Parathyroid adenoma (tissue), 2 donors: Measurements from ENCODE around the gene LRRC8E.

Experiments
- H2AFZ ChIP-seq: fragments of 300-600 bp; sonication (generic); one replicate; pipeline ENCODE4 v1.7.0; 2017; ENCODE audit warnings: antibody characterized with exemption, mild to moderate bottlenecking
- H3K27ac ChIP-seq: fragments of 300-600 bp; sonication (generic); one replicate; pipeline ENCODE4 v1.7.0; 2017
- H3K27me3 ChIP-seq: fragments of 300-600 bp; sonication (generic); one replicate; pipeline ENCODE4 v1.7.0; 2017; ENCODE audit warnings: low read length; ENCODE audit not compliant: control insufficient read depth, insufficient read depth
- H3K36me3 ChIP-seq: fragments of 300-600 bp; sonication (generic); one replicate; pipeline ENCODE4 v1.7.0; 2017; ENCODE audit warnings: low read length; ENCODE audit not compliant: control insufficient read depth, insufficient read depth
- H3K4me1 ChIP-seq: fragments of 300-600 bp; sonication (generic); one replicate; pipeline ENCODE4 v1.7.0; 2017; ENCODE audit warnings: control low read depth
- H3K4me2 ChIP-seq: fragments of 300-600 bp; sonication (generic); one replicate; pipeline ENCODE4 v1.7.0; 2017; ENCODE audit warnings: low read length
- H3K4me3 ChIP-seq: fragments of 300-600 bp; sonication (generic); one replicate; pipeline ENCODE4 v1.7.0; 2017; ENCODE audit warnings: low read depth, low read length
- H3K79me2 ChIP-seq: fragments of 300-600 bp; sonication (generic); one replicate; pipeline ENCODE4 v1.7.0; 2017; ENCODE audit warnings: control low read depth
- H3K9ac ChIP-seq: fragments of 300-600 bp; sonication (generic); one replicate; pipeline ENCODE4 v1.7.0; 2017; ENCODE audit warnings: mild to moderate bottlenecking
- H3K9me3 ChIP-seq: fragments of 300-600 bp; sonication (generic); one replicate; pipeline ENCODE4 v1.7.0; 2017; ENCODE audit warnings: low read length; ENCODE audit not compliant: control insufficient read depth
- CTCF ChIP-seq: fragments of 300-600 bp; sonication (generic); IDR thresholded peaks from one replicate; pipeline ENCODE4 v1.7.0; 2017; ENCODE audit warnings: antibody characterized with exemption, mild to moderate bottlenecking
- donor health status: primary hyperparathyroidism.

LRRC8E gene

DNA sequence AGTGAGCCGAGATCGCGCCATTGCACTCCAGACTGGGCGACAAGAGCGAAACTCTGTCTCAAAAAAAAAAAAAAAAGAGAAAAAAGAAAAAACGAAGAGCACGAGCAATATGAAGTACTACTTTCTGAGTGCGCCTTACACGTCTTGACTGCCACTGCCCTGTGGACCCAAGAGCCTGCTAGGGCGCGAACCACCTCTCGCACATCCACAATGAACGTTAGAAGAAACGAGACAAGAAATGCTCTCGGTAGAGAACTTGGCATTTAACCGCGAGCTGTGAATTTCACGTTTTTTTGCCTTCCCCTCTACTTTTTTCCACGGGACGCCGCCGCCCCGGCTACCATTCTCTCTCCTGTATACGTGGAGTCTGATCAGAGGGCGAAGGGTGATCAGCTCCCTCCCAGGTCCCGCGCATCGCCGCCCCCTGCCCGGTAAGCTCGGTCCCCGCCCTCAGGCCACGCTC lies 54.7 kb downstream of the LRRC8E start:
- TF ChIP-seq CTCF, result no peak
- peak overlapping the region; percentile 90 for H3K27ac ChIP-seq
- peaks cover 23% of the 10 kb centered on the region for H3K79me2 ChIP-seq

DNA sequence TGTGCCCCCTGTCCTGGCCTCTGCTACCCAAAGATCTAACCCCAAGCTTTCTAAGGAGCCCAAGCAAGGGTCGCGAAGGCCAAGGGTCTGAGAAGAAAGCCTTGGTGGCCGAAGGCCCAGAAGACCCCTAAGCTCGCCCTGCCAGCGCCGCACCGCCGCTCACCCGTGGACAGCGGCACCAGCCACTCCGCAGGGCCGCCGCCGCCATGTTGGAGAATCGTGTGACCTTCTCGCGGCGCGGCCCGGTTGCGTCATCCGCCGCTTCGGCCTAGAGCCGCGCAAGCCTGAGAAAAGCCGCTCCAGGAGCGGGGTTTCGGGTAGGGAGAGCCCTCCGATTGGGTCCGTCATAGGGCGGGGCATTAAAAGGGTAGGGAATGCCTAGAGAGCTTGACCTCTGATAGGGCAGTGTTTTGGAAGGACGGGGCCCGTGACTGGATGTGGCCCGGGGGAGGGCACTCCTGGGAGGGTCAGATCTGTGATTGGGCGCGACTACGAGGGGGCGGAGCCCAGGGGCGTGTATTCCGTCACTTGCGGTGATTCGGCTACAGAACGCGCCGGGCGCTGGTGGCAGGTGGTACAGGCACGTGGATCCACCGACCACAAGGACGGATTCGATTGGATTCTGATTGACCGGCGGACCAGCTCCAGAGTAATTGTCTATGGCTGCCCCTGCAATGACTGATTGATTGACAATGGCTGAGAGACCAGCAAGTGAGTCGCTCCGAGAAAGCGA lies 55.3 kb downstream of the LRRC8E start, which contains the start of gene TIMM44:
Gene TIMM44 (minus strand): TSS at position 223 of the 733 bp plus-strand sequence. CDS start 15 bp downstream, at position 208.
- H3K79me2 ChIP-seq, result peaks cover 23% of the 10 kb centered on the region
- peak within 1 kb of the TSS; percentile 99 for H3K4me3 ChIP-seq
- no peak for TF ChIP-seq CTCF
- H3K27ac ChIP-seq, result peak within 1 kb of the TSS; percentile 90
- peak within 1 kb of the TSS; percentile 96 for H3K9ac ChIP-seq
- no peaks in the 10 kb centered on the region for H3K27me3 ChIP-seq
- H3K4me1 ChIP-seq, result no peaks in the 10 kb centered on the region
- peak within 1 kb of the TSS; percentile 100 for H3K4me2 ChIP-seq
- no peaks in the 10 kb centered on the region for H3K9me3 ChIP-seq
- no peaks in the 10 kb centered on the region for H3K36me3 ChIP-seq
- peak within 1 kb of the TSS; percentile 99 for H2AFZ ChIP-seq

More for the DNA sequence above, 54.7 kb downstream of the LRRC8E start:
- Histone ChIP-seq H3K4me1 (no peaks in the 10 kb centered on the region), H3K27me3 (no peaks in the 10 kb centered on the region), H3K36me3 (no peaks in the 10 kb centered on the region), H3K4me2 (peak overlapping the region; percentile 100), H3K9ac (peak overlapping the region; percentile 96), H3K4me3 (peak overlapping the region; percentile 99), H2AFZ (peak overlapping the region; percentile 99), H3K9me3 (no peaks in the 10 kb centered on the region)

GRCh38 chr19:7944177-7944761 lies 56.0 kb downstream of the LRRC8E start:
- H3K27me3 ChIP-seq, result no peaks in the 10 kb centered on the region
- H3K4me2 ChIP-seq, result peak overlapping the region; percentile 100
- TF ChIP-seq CTCF, result peak; percentile 90
- peak overlapping the region; percentile 89 for H2AFZ ChIP-seq
- H3K36me3 ChIP-seq, result no peaks in the 10 kb centered on the region
- no peaks in the 10 kb centered on the region for H3K4me1 ChIP-seq
- no peak overlapping the region for H3K9ac ChIP-seq
- peak overlapping the region; percentile 68 for H3K27ac ChIP-seq
- H3K4me3 ChIP-seq, result peak overlapping the region; percentile 99
- no peaks in the 10 kb centered on the region for H3K9me3 ChIP-seq
- peaks cover 23% of the 10 kb centered on the region for H3K79me2 ChIP-seq

DNA sequence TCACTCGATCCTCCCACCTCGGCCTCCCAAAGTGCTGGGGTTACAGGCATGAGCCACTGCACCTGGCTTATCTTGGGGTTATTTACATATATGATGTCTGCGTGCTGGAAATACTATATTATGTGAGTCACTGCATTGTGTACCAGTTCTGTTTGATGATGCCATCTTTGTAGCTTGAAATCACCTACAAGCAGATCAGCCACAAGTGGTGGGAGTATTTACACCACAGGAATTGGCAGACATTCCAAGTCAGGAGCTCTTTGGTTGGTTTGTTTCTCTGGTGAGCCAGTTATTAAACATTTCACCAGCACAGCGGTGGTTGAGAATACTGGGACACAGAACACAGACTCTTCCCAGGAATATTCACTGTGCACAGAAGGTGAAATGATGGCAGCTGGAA lies 59.6 kb downstream of the LRRC8E start:
- H3K9ac ChIP-seq, result no peak overlapping the region
- no peak for TF ChIP-seq CTCF
- H2AFZ ChIP-seq, result no peak overlapping the region
- H3K4me3 ChIP-seq, result no peak overlapping the region
- H3K4me2 ChIP-seq, result no peak overlapping the region
- H3K36me3 ChIP-seq, result no peaks in the 10 kb centered on the region
- H3K27ac ChIP-seq, result no peak overlapping the region
- no peaks in the 10 kb centered on the region for H3K9me3 ChIP-seq
- peaks cover 4% of the 10 kb centered on the region for H3K79me2 ChIP-seq
- H3K4me1 ChIP-seq, result no peaks in the 10 kb centered on the region
- H3K27me3 ChIP-seq, result no peaks in the 10 kb centered on the region
